ENCODE measurements around the gene BLOC1S2.
"Not testable (repeated sequence)": the region's sequence is repeated elsewhere in the genome, so short reads cannot be mapped to it uniquely, and the experiment has no call there.

The BLOC1S2 gene

GRCh38 chr10:100289641-100290040, 3.2 kb upstream of the BLOC1S2 start:
- no peak for DNase-seq

GRCh38 chr10:100288196-100288595, 1.7 kb upstream of the BLOC1S2 start:
- DNase-seq, result no peak

GRCh38 chr10:100287756-100288155, 1.3 kb upstream of the BLOC1S2 start:
- no peak for DNase-seq

- DNase-seq, result not testable (repeated sequence)
Measured at GRCh38 chr10:100285326-100285725, 1.2 kb downstream of the BLOC1S2 start.

- no peak for DNase-seq
Measured at GRCh38 chr10:100282907-100283306, 3.6 kb downstream of the BLOC1S2 start.

GRCh38 chr10:100276971-100277370, 9.5 kb downstream of the BLOC1S2 start:
- DNase-seq, result not testable (repeated sequence)

- peak; percentile 40 for DNase-seq
Measured at GRCh38 chr10:100267239-100268104, 19.0 kb downstream of the BLOC1S2 start, which contains the start of gene CWF19L1. Gene CWF19L1 (minus strand): TSS chr10:100267638. CDS start chr10:100267593, 45 bp downstream.

- DNase-seq, result no peak
Measured at GRCh38 chr10:100265821-100266485, 20.5 kb downstream of the BLOC1S2 start.

- no peak for DNase-seq
Measured at GRCh38 chr10:100254191-100254590, 32.3 kb downstream of the BLOC1S2 start.

GRCh38 chr10:100253041-100253440, 33.4 kb downstream of the BLOC1S2 start:
- DNase-seq, result no peak

- DNase-seq, result no peak
Measured at GRCh38 chr10:100248820-100249219, 37.7 kb downstream of the BLOC1S2 start.

- DNase-seq, result no peak
Measured at GRCh38 chr10:100245484-100246220, 40.8 kb downstream of the BLOC1S2 start.

GRCh38 chr10:100239851-100240250, 46.6 kb downstream of the BLOC1S2 start:
- no peak for DNase-seq

GRCh38 chr10:100238429-100238828, 48.1 kb downstream of the BLOC1S2 start:
- no peak for DNase-seq

GRCh38 chr10:100232101-100232500, 54.4 kb downstream of the BLOC1S2 start:
- no peak for DNase-seq

- no peak for DNase-seq
Measured at GRCh38 chr10:100229819-100230422, 56.6 kb downstream of the BLOC1S2 start.

GRCh38 chr10:100223879-100224278, 62.6 kb downstream of the BLOC1S2 start:
- DNase-seq, result no peak
